ENCODE data around the gene DNAH10. TPM values are rescaled to one million over a fixed set of nuclear protein-coding genes. Genes with fewer than 3 reads are reported as not detected.

The DNAH10 gene
- total RNA-seq, 1 donor from 2014 or later: 1.2 TPM

GRCh38 chr12:123763093-123763492 is 992 bp downstream of the DNAH10 start:
- TF ChIP-seq CTCF (IDR thresholded peaks at IDR 0.05): no peak
- H3K9me3 Mint-ChIP-seq (ENCODE audit: low read depth): no peaks in the 10 kb centered on the region
- H3K4me3 Mint-ChIP-seq (ENCODE audit: unreplicated experiment): peak overlapping the region; percentile 69
- H3K27ac Mint-ChIP-seq (ENCODE audit: unreplicated experiment): no peak overlapping the region
- H3K36me3 Mint-ChIP-seq (ENCODE audit: low read depth): peaks cover 2% of the 10 kb centered on the region
- DNase-seq (ENCODE audit: low spot score): no peak
- H3K4me1 Mint-ChIP-seq (ENCODE audit: low read depth): peaks cover 29% of the 10 kb centered on the region
- H3K27me3 Mint-ChIP-seq (ENCODE audit: low read depth): no peaks in the 10 kb centered on the region

DNA sequence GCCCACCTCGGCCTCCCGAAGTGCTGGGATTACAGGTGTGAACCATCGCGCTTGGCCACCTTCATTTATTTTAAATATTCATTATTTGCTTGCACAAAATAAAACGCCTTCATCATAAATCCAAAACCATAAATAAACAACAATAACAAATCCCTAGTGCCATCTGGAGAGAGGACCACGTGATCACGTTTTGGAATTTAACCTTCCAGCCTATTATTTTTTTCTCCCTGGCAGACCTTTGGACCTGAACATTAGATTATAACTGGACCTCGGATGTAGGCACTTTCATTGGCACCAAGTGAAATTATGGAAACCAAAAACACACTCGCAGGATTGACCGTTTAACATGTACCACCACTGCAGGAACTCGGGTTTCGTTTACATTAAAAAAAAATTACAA is 2.0 kb downstream of the DNAH10 start:
- TF ChIP-seq CTCF (IDR thresholded peaks at IDR 0.05): no peak
- Mint-ChIP-seq H3K36me3 (ENCODE audit: low read depth) (peaks cover 2% of the 10 kb centered on the region), H3K27me3 (ENCODE audit: low read depth) (no peaks in the 10 kb centered on the region), H3K27ac (ENCODE audit: unreplicated experiment) (no peak overlapping the region), H3K9me3 (ENCODE audit: low read depth) (no peaks in the 10 kb centered on the region), H3K4me1 (ENCODE audit: low read depth) (peaks cover 20% of the 10 kb centered on the region), H3K4me3 (ENCODE audit: unreplicated experiment) (no peak overlapping the region)
- DNase-seq (ENCODE audit: low spot score): no peak

GRCh38 chr12:123765504-123766035 is 3.5 kb downstream of the DNAH10 start:
- Mint-ChIP-seq H3K9me3 (ENCODE audit: low read depth) (no peaks in the 10 kb centered on the region), H3K4me3 (ENCODE audit: unreplicated experiment) (no peak overlapping the region), H3K36me3 (ENCODE audit: low read depth) (peaks cover 2% of the 10 kb centered on the region), H3K27me3 (ENCODE audit: low read depth) (no peaks in the 10 kb centered on the region), H3K27ac (ENCODE audit: unreplicated experiment) (no peak overlapping the region), H3K4me1 (ENCODE audit: low read depth) (peaks cover 10% of the 10 kb centered on the region)
- DNase-seq (ENCODE audit: low spot score): no peak
- TF ChIP-seq CTCF (IDR thresholded peaks at IDR 0.05): no peak

DNA sequence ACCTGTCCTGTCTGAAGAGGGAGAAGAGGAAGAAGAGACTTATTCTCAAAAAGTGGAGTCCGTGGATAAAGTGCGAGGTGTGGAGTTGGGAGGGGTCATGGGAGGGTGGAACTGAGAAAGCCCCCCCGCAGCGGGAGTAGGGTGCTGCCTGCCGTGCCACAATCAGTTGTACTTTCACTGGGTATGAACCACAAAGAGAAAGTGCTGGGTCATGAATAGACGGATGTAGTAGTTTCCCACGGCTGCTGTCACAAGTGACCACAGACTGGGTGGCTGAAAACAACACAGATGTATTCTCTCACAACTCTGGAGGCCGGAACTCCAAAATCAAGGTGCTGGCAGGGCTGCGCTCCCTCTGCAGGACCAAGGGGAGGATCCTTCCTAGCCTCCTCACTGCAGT is 5.5 kb downstream of the DNAH10 start:
- no peak overlapping the region for H3K27ac Mint-ChIP-seq (ENCODE audit: unreplicated experiment)
- TF ChIP-seq CTCF (IDR thresholded peaks at IDR 0.05): no peak
- no peaks in the 10 kb centered on the region for H3K4me1 Mint-ChIP-seq (ENCODE audit: low read depth)
- H3K36me3 Mint-ChIP-seq (ENCODE audit: low read depth): peaks cover 2% of the 10 kb centered on the region
- no peaks in the 10 kb centered on the region for H3K9me3 Mint-ChIP-seq (ENCODE audit: low read depth)
- H3K27me3 Mint-ChIP-seq (ENCODE audit: low read depth): peaks cover 6% of the 10 kb centered on the region
- no peak for DNase-seq (ENCODE audit: low spot score)
- no peak overlapping the region for H3K4me3 Mint-ChIP-seq (ENCODE audit: unreplicated experiment)

DNA sequence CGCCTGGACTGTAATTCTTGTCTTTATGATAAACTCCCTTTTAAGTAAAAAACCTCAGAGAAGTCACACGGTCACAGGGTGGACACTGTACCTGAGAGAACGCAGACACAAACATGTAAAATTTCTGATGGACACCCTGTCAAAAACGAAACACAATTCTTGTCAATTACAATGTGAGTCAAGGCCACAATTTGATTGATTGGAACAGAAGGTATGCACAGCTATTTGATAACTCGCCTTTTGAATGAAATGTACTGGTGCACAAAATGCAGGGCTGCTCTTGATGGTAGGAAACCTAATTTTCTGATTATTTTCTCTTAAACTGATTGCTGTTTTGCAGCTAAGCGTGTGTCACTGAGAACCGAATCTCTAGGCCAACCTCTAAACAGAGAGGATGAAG is 9.2 kb downstream of the DNAH10 start:
- H3K27ac Mint-ChIP-seq (ENCODE audit: unreplicated experiment): no peak overlapping the region
- H3K4me3 Mint-ChIP-seq (ENCODE audit: unreplicated experiment): no peak overlapping the region
- peaks cover 3% of the 10 kb centered on the region for H3K36me3 Mint-ChIP-seq (ENCODE audit: low read depth)
- H3K27me3 Mint-ChIP-seq (ENCODE audit: low read depth): peaks cover 11% of the 10 kb centered on the region
- peaks cover 6% of the 10 kb centered on the region for H3K9me3 Mint-ChIP-seq (ENCODE audit: low read depth)
- DNase-seq (ENCODE audit: low spot score): no peak
- no peaks in the 10 kb centered on the region for H3K4me1 Mint-ChIP-seq (ENCODE audit: low read depth)
- TF ChIP-seq CTCF (IDR thresholded peaks at IDR 0.05): no peak
